Loucy (cell line): ENCODE data around the gene SLC35G6.
"Not testable (repeated sequence)": the region's sequence is repeated elsewhere in the genome, so short reads cannot be mapped to it uniquely, and the experiment has no call there.

Experiments
- H2AFZ ChIP-seq: fragments of 200-600 bp; sonication (generic); 2 replicates; pipeline ENCODE4 v1.6.0; 2016; ENCODE audit warnings: antibody characterized with exemption, mild to moderate bottlenecking, low read length, moderate library complexity
- H3F3A ChIP-seq: fragments of 200-600 bp; 2 replicates; pipeline ENCODE4 v1.6.0; 2016; ENCODE audit warnings: antibody characterized with exemption, low read depth, mild to moderate bottlenecking
- H3K27me3 ChIP-seq: fragments of 200-600 bp; sonication (generic); 2 replicates; pipeline ENCODE4 v1.6.1; 2014; ENCODE audit warnings: low read length, mild to moderate bottlenecking; ENCODE audit not compliant: insufficient read depth, poor library complexity, severe bottlenecking
- H3K36me3 ChIP-seq: fragments of 200-600 bp; sonication (generic); 2 replicates; pipeline ENCODE4 v1.6.1; 2016; ENCODE audit warnings: low read length; ENCODE audit not compliant: insufficient read depth
- H3K4me1 ChIP-seq: fragments of 200-600 bp; sonication (generic); 2 replicates; pipeline ENCODE4 v1.5.1; 2014; ENCODE audit warnings: low read length, mild to moderate bottlenecking; ENCODE audit not compliant: insufficient read depth, poor library complexity, severe bottlenecking
- H3K4me2 ChIP-seq: fragments of 200-600 bp; sonication (generic); 2 replicates; pipeline ENCODE4 v1.6.0; 2014; ENCODE audit warnings: antibody characterized with exemption, low read length, low read depth, mild to moderate bottlenecking; ENCODE audit not compliant: poor library complexity, severe bottlenecking
- H3K4me3 ChIP-seq: fragments of 200-600 bp; sonication (generic); 2 replicates; pipeline ENCODE4 v1.5.1; 2014; ENCODE audit warnings: low read length, mild to moderate bottlenecking, mixed read lengths; ENCODE audit not compliant: poor library complexity, severe bottlenecking
- H3K79me2 ChIP-seq: fragments of 200-600 bp; sonication (generic); 2 replicates; pipeline ENCODE4 v1.6.1; 2014; ENCODE audit warnings: low read length; ENCODE audit not compliant: insufficient read depth
- H3K9ac ChIP-seq: fragments of 200-600 bp; sonication (generic); 2 replicates; pipeline ENCODE4 v1.6.0; 2014; ENCODE audit warnings: mild to moderate bottlenecking, low read depth, low read length, moderate library complexity; ENCODE audit not compliant: poor library complexity, severe bottlenecking
- H3K9me2 ChIP-seq: fragments of 200-600 bp; sonication (generic); replicated peaks from 2 replicates; pipeline ENCODE4 v1.6.1; 2016; ENCODE audit warnings: low read depth, low read length, mixed read lengths
- H3K9me3 ChIP-seq: fragments of 200-600 bp; sonication (generic); 2 replicates; pipeline ENCODE4 v1.6.1; 2014; ENCODE audit warnings: mild to moderate bottlenecking, antibody characterized with exemption, low read length, low read depth; ENCODE audit not compliant: insufficient read depth
- H4K20me1 ChIP-seq: fragments of 200-600 bp; sonication (generic); 2 replicates; pipeline ENCODE4 v1.6.0; 2014; ENCODE audit warnings: antibody characterized with exemption, low read length, mild to moderate bottlenecking; ENCODE audit not compliant: insufficient read depth, poor library complexity, severe bottlenecking
- EZH2phosphoT487 ChIP-seq: fragments of 200-600 bp; IDR thresholded peaks from 2 replicates; pipeline ENCODE4 v1.6.1; 2018; ENCODE audit warnings: antibody characterized with exemption, mild to moderate bottlenecking, moderate library complexity, borderline replicate concordance
- TF ChIP-seq, protein P1 (sequence below): fragments of 200-600 bp; sonication (generic); conservative IDR thresholded peaks from 2 replicates; pipeline ENCODE4 v1.5.1; 2014; ENCODE audit warnings: mild to moderate bottlenecking, antibody characterized with exemption, low read length

Gene SLC35G6

DNA sequence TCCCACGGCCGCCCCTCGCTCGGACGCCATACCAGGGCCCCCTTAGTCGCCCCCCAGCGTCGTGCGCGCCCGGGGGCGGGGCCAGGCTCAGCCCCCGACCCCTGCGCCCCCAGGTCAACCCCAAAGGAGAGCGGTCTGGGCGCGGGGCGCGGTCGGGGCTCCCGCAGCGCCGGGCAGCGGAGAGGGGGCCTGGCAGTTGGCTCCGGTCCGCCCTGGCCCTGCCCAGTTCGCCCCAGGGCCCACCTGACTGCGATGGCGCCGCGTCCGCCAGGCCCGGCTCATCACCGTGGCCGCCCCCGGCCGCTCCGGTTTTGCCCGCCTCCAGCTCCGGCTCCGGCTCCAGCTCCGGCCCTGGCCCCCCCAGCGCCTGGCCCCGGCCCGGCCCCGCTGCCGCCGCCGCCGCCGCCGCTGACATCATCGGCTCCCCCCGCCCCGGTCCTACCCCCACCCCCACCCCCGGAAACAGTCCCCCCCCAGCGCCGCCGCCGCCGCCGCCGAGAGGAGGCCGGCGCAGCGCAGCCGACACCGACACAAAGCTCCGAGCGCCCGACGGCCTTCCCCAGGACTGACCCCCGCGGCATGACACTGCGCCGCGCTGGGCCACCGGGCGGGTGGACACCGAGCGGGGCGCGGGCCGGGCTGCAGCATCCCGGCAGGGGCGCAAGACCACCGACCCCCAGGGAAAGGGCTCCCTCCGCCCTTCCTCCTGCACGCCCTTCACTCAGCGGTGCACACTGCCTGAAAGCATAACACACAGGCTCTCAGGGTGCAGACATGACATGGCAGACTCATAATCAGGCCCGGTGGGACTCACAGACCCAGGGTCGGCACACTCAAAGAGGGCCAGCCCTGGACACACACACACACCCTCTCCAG, 1.8 kb upstream of the SLC35G6 start, which contains the start of gene ZBTB4:
ZBTB4 (minus strand) TSS at position 419 of the 876 bp plus-strand sequence. CDS start 12,830 bp downstream, outside the sequence.
- Histone ChIP-seq H3K4me1 (peaks cover 42% of the 10 kb centered on the region), H4K20me1 (peaks cover 24% of the 10 kb centered on the region), H3K36me3 (no peaks in the 10 kb centered on the region), H3K4me3 (peak within 1 kb of the TSS; percentile 82), H3F3A (no peaks in the 10 kb centered on the region), H3K4me2 (peak within 1 kb of the TSS; percentile 91), H3K79me2 (peaks cover 74% of the 10 kb centered on the region), H3K9ac (peak within 1 kb of the TSS; percentile 95), H3K9me3 (no peaks in the 10 kb centered on the region), H3K27me3 (no peaks in the 10 kb centered on the region), H3K9me2 (no peaks in the 10 kb centered on the region), H2AFZ (peak within 1 kb of the TSS; percentile 82)
- TF ChIP-seq, protein P1, sequence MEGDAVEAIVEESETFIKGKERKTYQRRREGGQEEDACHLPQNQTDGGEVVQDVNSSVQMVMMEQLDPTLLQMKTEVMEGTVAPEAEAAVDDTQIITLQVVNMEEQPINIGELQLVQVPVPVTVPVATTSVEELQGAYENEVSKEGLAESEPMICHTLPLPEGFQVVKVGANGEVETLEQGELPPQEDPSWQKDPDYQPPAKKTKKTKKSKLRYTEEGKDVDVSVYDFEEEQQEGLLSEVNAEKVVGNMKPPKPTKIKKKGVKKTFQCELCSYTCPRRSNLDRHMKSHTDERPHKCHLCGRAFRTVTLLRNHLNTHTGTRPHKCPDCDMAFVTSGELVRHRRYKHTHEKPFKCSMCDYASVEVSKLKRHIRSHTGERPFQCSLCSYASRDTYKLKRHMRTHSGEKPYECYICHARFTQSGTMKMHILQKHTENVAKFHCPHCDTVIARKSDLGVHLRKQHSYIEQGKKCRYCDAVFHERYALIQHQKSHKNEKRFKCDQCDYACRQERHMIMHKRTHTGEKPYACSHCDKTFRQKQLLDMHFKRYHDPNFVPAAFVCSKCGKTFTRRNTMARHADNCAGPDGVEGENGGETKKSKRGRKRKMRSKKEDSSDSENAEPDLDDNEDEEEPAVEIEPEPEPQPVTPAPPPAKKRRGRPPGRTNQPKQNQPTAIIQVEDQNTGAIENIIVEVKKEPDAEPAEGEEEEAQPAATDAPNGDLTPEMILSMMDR, result no peak
- TF ChIP-seq EZH2phosphoT487, result no peak

DNA sequence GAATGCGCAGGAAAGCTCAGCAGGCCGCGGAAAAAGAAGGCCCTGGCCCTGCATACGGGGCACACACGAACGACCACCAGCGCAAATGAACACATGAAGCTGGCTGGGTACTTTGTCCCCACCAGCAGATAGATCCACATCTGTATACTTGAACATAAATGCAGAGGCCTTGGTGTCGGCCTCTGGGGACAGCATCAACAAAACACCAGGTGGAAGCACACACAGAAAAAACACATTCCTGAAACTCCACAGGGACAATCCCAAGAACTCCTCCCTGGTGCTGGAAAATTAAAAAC, 1.2 kb upstream of the SLC35G6 start:
- Histone ChIP-seq H3K79me2 (peaks cover 74% of the 10 kb centered on the region), H3K9ac (peak overlapping the region; percentile 95), H3K4me1 (peaks cover 42% of the 10 kb centered on the region)

DNA sequence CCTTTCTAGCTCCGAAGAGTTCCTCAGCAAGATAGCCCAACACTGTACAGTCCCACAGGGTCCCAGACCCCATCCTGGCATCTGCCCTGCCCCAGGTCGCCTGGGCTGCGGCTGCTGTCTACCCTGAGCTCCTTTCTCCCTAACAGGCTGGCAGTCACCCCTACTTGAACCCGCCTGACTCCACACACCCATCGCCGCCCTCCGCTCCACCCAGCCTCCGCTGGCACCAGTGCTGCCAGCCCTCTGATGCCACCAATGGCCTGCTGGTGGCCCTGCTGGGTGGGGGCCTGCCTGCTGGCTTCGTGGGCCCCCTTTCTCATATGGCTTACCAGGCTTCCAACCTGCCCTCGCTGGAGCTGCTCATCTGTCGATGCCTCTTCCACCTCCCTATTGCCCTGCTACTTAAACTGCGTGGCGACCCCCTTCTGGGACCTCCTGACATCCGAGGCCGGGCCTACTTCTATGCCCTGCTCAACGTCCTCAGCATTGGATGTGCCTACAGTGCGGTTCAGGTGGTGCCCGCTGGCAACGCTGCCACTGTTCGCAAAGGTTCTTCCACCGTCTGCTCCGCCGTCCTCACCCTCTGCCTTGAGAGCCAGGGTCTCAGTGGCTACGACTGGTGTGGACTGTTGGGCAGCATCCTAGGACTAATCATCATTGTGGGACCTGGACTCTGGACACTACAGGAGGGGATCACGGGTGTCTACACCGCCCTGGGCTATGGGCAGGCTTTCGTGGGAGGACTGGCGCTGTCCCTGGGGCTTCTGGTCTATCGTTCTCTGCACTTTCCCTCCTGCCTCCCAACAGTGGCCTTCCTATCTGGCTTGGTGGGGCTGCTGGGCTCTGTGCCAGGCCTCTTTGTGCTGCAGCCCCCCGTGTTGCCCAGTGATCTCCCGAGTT, 846 bp downstream of the SLC35G6 start:
- not testable (repeated sequence) for H3K9me3 ChIP-seq, H2AFZ ChIP-seq, H3F3A ChIP-seq, H3K27me3 ChIP-seq, H3K9me2 ChIP-seq, H3K36me3 ChIP-seq
- Histone ChIP-seq H4K20me1 (peaks cover 39% of the 10 kb centered on the region), H3K9ac (peak overlapping the region; percentile 96), H3K4me2 (peak overlapping the region; percentile 76), H3K79me2 (peaks cover 74% of the 10 kb centered on the region), H3K4me3 (peak overlapping the region; percentile 91), H3K4me1 (peaks cover 42% of the 10 kb centered on the region)

More for the DNA sequence above, 1.2 kb upstream of the SLC35G6 start:
- Histone ChIP-seq H3K27me3 (no peaks in the 10 kb centered on the region), H3K4me2 (peak overlapping the region; percentile 91), H3K9me2 (no peaks in the 10 kb centered on the region), H4K20me1 (peaks cover 27% of the 10 kb centered on the region), H3K4me3 (peak overlapping the region; percentile 82), H3F3A (no peaks in the 10 kb centered on the region), H3K9me3 (no peaks in the 10 kb centered on the region), H2AFZ (peak overlapping the region; percentile 74), H3K36me3 (no peaks in the 10 kb centered on the region)
- no peak for TF ChIP-seq EZH2phosphoT487
- TF ChIP-seq, protein P1, result no peak

DNA sequence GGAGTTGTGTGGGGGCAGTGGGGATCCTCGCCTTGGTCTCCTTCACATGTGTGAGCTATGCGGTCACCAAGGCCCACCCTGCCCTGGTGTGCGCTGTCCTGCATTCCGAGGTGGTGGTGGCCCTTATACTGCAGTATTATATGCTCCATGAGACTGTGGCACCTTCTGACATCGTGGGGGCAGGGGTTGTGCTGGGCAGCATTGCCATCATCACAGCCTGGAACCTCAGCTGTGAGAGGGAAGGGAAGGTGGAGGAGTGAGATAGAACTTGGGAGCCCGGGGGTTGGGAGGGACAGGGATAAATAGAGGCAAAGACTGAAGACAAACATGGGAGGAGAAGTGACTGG, 1.5 kb downstream of the SLC35G6 start:
- peak overlapping the region; percentile 96 for H3K9ac ChIP-seq
- H4K20me1 ChIP-seq, result peaks cover 42% of the 10 kb centered on the region
- H3K9me2 ChIP-seq, H3F3A ChIP-seq, H3K9me3 ChIP-seq, H3K27me3 ChIP-seq, H3K36me3 ChIP-seq, H2AFZ ChIP-seq: not testable (repeated sequence)
- H3K4me2 ChIP-seq, result peak overlapping the region; percentile 76
- H3K4me3 ChIP-seq, result peak overlapping the region; percentile 91
- peaks cover 42% of the 10 kb centered on the region for H3K4me1 ChIP-seq
- H3K79me2 ChIP-seq, result peaks cover 74% of the 10 kb centered on the region
